ENCODE measurements around the gene KIF2A. TPM values are rescaled to one million over a fixed set of nuclear protein-coding genes. Genes with fewer than 3 reads are reported as not detected.

The KIF2A gene
- total RNA-seq, 1 donor from 2014 or later: 91.7 TPM

- peaks cover 1% of the 10 kb centered on the region for H3K9me3 Mint-ChIP-seq (ENCODE audit: unreplicated experiment)
- TF ChIP-seq CTCF (IDR thresholded peaks at IDR 0.05; ENCODE audit: partially characterized antibody, unreplicated experiment): no peak
- H3K4me1 Mint-ChIP-seq (ENCODE audit: low read depth, unreplicated experiment): peaks cover 1% of the 10 kb centered on the region
Measured at GRCh38 chr5:62346748-62347147, 40.7 kb downstream of the KIF2A start.

GRCh38 chr5:62347928-62348327, 41.9 kb downstream of the KIF2A start:
- H3K4me3 Mint-ChIP-seq (ENCODE audit: unreplicated experiment): no peak overlapping the region
- DNase-seq: no peak
- H3K4me1 Mint-ChIP-seq (ENCODE audit: low read depth, unreplicated experiment): peaks cover 1% of the 10 kb centered on the region
- no peaks in the 10 kb centered on the region for H3K36me3 Mint-ChIP-seq (ENCODE audit: unreplicated experiment)
- no peak for TF ChIP-seq CTCF (IDR thresholded peaks at IDR 0.05; ENCODE audit: partially characterized antibody, unreplicated experiment)
- H3K27me3 Mint-ChIP-seq (ENCODE audit: unreplicated experiment): no peaks in the 10 kb centered on the region
- no peak overlapping the region for H3K27ac Mint-ChIP-seq (ENCODE audit: unreplicated experiment)
- peaks cover 1% of the 10 kb centered on the region for H3K9me3 Mint-ChIP-seq (ENCODE audit: unreplicated experiment)

More at GRCh38 chr5:62346748-62347147, 40.7 kb downstream of the KIF2A start:
- Mint-ChIP-seq H3K27me3 (ENCODE audit: unreplicated experiment) (no peaks in the 10 kb centered on the region), H3K36me3 (ENCODE audit: unreplicated experiment) (no peaks in the 10 kb centered on the region), H3K4me3 (ENCODE audit: unreplicated experiment) (no peak overlapping the region), H3K27ac (ENCODE audit: unreplicated experiment) (no peak overlapping the region)
- no peak for DNase-seq

GRCh38 chr5:62348723-62349481, 42.9 kb downstream of the KIF2A start:
- Mint-ChIP-seq H3K36me3 (ENCODE audit: unreplicated experiment) (no peaks in the 10 kb centered on the region), H3K27ac (ENCODE audit: unreplicated experiment) (no peak overlapping the region), H3K4me3 (ENCODE audit: unreplicated experiment) (no peak overlapping the region), H3K9me3 (ENCODE audit: unreplicated experiment) (no peaks in the 10 kb centered on the region), H3K4me1 (ENCODE audit: low read depth, unreplicated experiment) (peaks cover 1% of the 10 kb centered on the region), H3K27me3 (ENCODE audit: unreplicated experiment) (no peaks in the 10 kb centered on the region)
- no peak for TF ChIP-seq CTCF (IDR thresholded peaks at IDR 0.05; ENCODE audit: partially characterized antibody, unreplicated experiment)
- DNase-seq: no peak

- no peak for DNase-seq
Measured at GRCh38 chr5:62354028-62354874, 48.2 kb downstream of the KIF2A start.

More at GRCh38 chr5:62354028-62354874, 48.2 kb downstream of the KIF2A start:
- no peaks in the 10 kb centered on the region for H3K9me3 Mint-ChIP-seq (ENCODE audit: unreplicated experiment)
- H3K4me1 Mint-ChIP-seq (ENCODE audit: low read depth, unreplicated experiment): no peaks in the 10 kb centered on the region
- no peaks in the 10 kb centered on the region for H3K36me3 Mint-ChIP-seq (ENCODE audit: unreplicated experiment)
- peak; percentile 76 for TF ChIP-seq CTCF (IDR thresholded peaks at IDR 0.05; ENCODE audit: partially characterized antibody, unreplicated experiment)
- H3K27me3 Mint-ChIP-seq (ENCODE audit: unreplicated experiment): no peaks in the 10 kb centered on the region
- H3K4me3 Mint-ChIP-seq (ENCODE audit: unreplicated experiment): no peak overlapping the region
- H3K27ac Mint-ChIP-seq (ENCODE audit: unreplicated experiment): no peak overlapping the region
